A549 (cell line): Measurements from ENCODE around the gene CKAP2L. TPM values are rescaled to one million over a fixed set of nuclear protein-coding genes. Genes with fewer than 3 reads are reported as not detected.

ENCODE experiments used
- ATAC-seq, 2 experiments: fragments of 200-7000 bp in 1 of 2; fragments of >200 bp in 1 of 2; cut with Nextera tagmentation in 1 of 2; cut with Tn5 transposase in 1 of 2; 3 replicates each; pipeline versions ENCODE4 v1.8.0 to v1.9.1; 2018 to 2020; ENCODE audit warnings: mild to moderate bottlenecking in 1 of 2, moderate library complexity in 1 of 2
- CTCF ChIA-PET: fragments of 300-600 bp; sonication (Branson Sonifier 250); formaldehyde crosslinking; extraction: SDS; loops from one replicate; lab custom pipeline; 2021; ENCODE audit warnings: antibody characterized with exemption, inconsistent platforms; lab: Yijun Ruan, JAX
- POLR2A ChIA-PET: fragments of 350-600 bp; formaldehyde crosslinking; extraction: SDS; loops from one replicate; lab custom pipeline; 2021; ENCODE audit warnings: antibody characterized with exemption, inconsistent platforms; lab: Yijun Ruan, JAX
- DNase-seq, 2 experiments: peaks; one replicate each; pipeline versions ENCODE4 v3.0.0 to v3.0.0-alpha.2; 2011 to 2016; ENCODE audit warnings: low read depth in 1 of 2, low spot score in 1 of 2
- FAIRE-seq: peaks from 2 replicates; lab custom pipeline; 2011; peaks lifted over from hg19 to GRCh38; lab: Jason Lieb, UNC
- H3K27ac ChIP-seq, 2 experiments: fragments of >200 bp; sonication (Bioruptor Twin); formaldehyde crosslinking; 3 replicates each; pipeline ENCODE4 v1.5.1; 2016 to 2017
- H3K4me1 ChIP-seq: fragments of >200 bp; sonication (Bioruptor Twin); formaldehyde crosslinking; 3 replicates; pipeline ENCODE4 v1.6.1; 2016
- H3K4me2 ChIP-seq: fragments of >200 bp; sonication (Bioruptor Twin); formaldehyde crosslinking; 3 replicates; pipeline ENCODE4 v1.6.1; 2016
- H3K4me3 ChIP-seq: fragments of >200 bp; sonication (Bioruptor Twin); formaldehyde crosslinking; 3 replicates; pipeline ENCODE4 v1.5.1; 2016
- H3K9me3 ChIP-seq: fragments of >200 bp; sonication (Bioruptor Twin); formaldehyde crosslinking; 3 replicates; pipeline ENCODE4 v1.6.1; 2016
- BCL3 ChIP-seq: fragments of >200 bp; sonication (Bioruptor Twin); formaldehyde crosslinking; IDR thresholded peaks from 3 replicates; pipeline ENCODE4 v1.6.1; 2016
- CBX8 ChIP-seq: fragments of 200-600 bp; sonication (generic); IDR thresholded peaks from 2 replicates; pipeline ENCODE4 v1.6.1; 2016
- CHD2 ChIP-seq: fragments of 150-350 bp; IDR thresholded peaks from 2 replicates; pipeline ENCODE4 v1.6.1; 2014; ENCODE audit warnings: low read length; ENCODE audit not compliant: partially characterized antibody
- EHF ChIP-seq: fragments of 250-450 bp; sonication (Bioruptor Pico); IDR thresholded peaks from 2 replicates; pipeline ENCODE4 v1.5.0; 2020; ENCODE audit warnings: mild to moderate bottlenecking
- ESRRA ChIP-seq: fragments of 150-350 bp; IDR thresholded peaks from 2 replicates; pipeline ENCODE4 v1.6.1; 2014; ENCODE audit warnings: mild to moderate bottlenecking, low read length, borderline replicate concordance
- GATA3 ChIP-seq: IDR thresholded peaks from 2 replicates; pipeline ENCODE4 v1.6.1; 2012; ENCODE audit warnings: borderline replicate concordance
- HES2 ChIP-seq: fragments of >200 bp; sonication (Bioruptor Twin); formaldehyde crosslinking; IDR thresholded peaks from 2 replicates; pipeline ENCODE4 v1.6.1; 2016
- HEYL ChIP-seq: fragments of 250-450 bp; sonication (Bioruptor Pico); IDR thresholded peaks from 2 replicates; pipeline ENCODE4 v1.8.0; 2021; ENCODE audit warnings: mild to moderate bottlenecking, moderate library complexity
- JUN ChIP-seq, 2 experiments: fragments of >200 bp; sonication (Bioruptor Twin); formaldehyde crosslinking; IDR thresholded peaks; 2 replicates in 1 of 2; 3 replicates in 1 of 2; pipeline ENCODE4 v1.6.1; 2016 to 2017
- KDM1A ChIP-seq: fragments of 200-600 bp; sonication (generic); IDR thresholded peaks from 2 replicates; pipeline ENCODE4 v1.6.1; 2016; ENCODE audit warnings: low read depth, mild to moderate bottlenecking
- KDM5A ChIP-seq: fragments of 200-600 bp; sonication (generic); IDR thresholded peaks from 2 replicates; pipeline ENCODE4 v1.6.1; 2016; ENCODE audit warnings: antibody characterized with exemption, mild to moderate bottlenecking
- MAX ChIP-seq: IDR thresholded peaks from 2 replicates; pipeline ENCODE4 v1.6.1; 2012
- POLR2AphosphoS2 ChIP-seq: conservative IDR thresholded peaks from 2 replicates; pipeline ENCODE4 v1.6.1; 2012; ENCODE audit warnings: low read length, improper control_type of control experiment, inconsistent platforms
- REST ChIP-seq: fragments of 200-600 bp; sonication (generic); IDR thresholded peaks from 2 replicates; pipeline ENCODE4 v1.6.1; 2016; ENCODE audit warnings: antibody characterized with exemption, mild to moderate bottlenecking, moderate library complexity
- RNF2 ChIP-seq: fragments of 200-600 bp; sonication (generic); IDR thresholded peaks from 2 replicates; pipeline ENCODE4 v1.6.1; 2016; ENCODE audit warnings: low read depth, mild to moderate bottlenecking, antibody characterized with exemption, moderate library complexity, borderline replicate concordance
- TFCP2L1 ChIP-seq: fragments of 250-450 bp; sonication (Bioruptor Pico); IDR thresholded peaks from 2 replicates; pipeline ENCODE4 v1.5.0; 2021; ENCODE audit warnings: mild to moderate bottlenecking
- TP53 ChIP-seq: fragments of 250-450 bp; sonication (Bioruptor Pico); IDR thresholded peaks from 2 replicates; pipeline ENCODE4 v1.5.0; 2021; ENCODE audit warnings: mild to moderate bottlenecking, moderate library complexity
- ZC3H11A ChIP-seq: fragments of 450-650 bp; IDR thresholded peaks from 2 replicates; pipeline ENCODE4 v1.6.1; 2014; ENCODE audit warnings: antibody characterized with exemption, mild to moderate bottlenecking
- WGBS: methylation state at CpG from one replicate; pipeline ENCODE4 v1.1.6; 2017; ENCODE audit errors: missing lambda C conversion rate; 5-methylcytosine and 5-hydroxymethylcytosine counted together
- polyA plus RNA-seq, 4 experiments: library from polyadenylated mRNA; depleted of rRNA in 3 of 4; stranded (reverse); fragments of >200 nt; fragmentation: RNase III in 1 of 4; extraction: RNeasy Plus Mini Kit Qiagen cat#74134 plus additional on column Dnase treatment in 1 of 4; gene quantifications; 2 replicates in 3 of 4; 3 replicates in 1 of 4; pipeline ENCODE4 v1.2.3, GENCODE V29; 2011 to 2017

The CKAP2L gene
- polyA plus RNA-seq, 2 of the 4 experiments (the other 2 are of a cell fraction), result 14.0 to 15.9 TPM

GRCh38 chr2:112812318-112813267 is 48.2 kb upstream of the CKAP2L start (continued):
- TF ChIP-seq ESRRA, result no peak
- TF ChIP-seq RNF2, result no peak
- no peak for TF ChIP-seq BCL3
- no peak for TF ChIP-seq HES2

GRCh38 chr2:112811841-112812306 is 47.5 kb upstream of the CKAP2L start:
- CTCF ChIA-PET, result interaction anchor here (1.5 to 2.3 kb wide), 3 partner anchors 60 to 73 kb away, joined by 4 to 6 read pairs (median 5); no protein-coding TSS in a partner anchor
- peak in 1 of 2 experiments; percentile 64 for DNase-seq
- peak overlapping the region; percentile 24; the same call in 2 of the 3 replicates for H3K4me2 ChIP-seq

GRCh38 chr2:112811276-112811831 is 46.9 kb upstream of the CKAP2L start:
- no peak for ATAC-seq
- 0 out of 3 replicates have a peak, but pooled peaks cover 4% of the 10 kb centered on the region for H3K9me3 ChIP-seq
- FAIRE-seq, result no peak
- DNase-seq, result no peak
- no peak overlapping the region for H3K4me3 ChIP-seq
- TF ChIP-seq HES2 (no peak), KDM1A (no peak), KDM5A (no peak), EHF (CRISPR knock-in tag) (no peak), CBX8 (no peak), ZC3H11A (no peak), HEYL (CRISPR knock-in tag) (no peak), POLR2AphosphoS2 (no peak), MAX (no peak)
- peaks cover 14% of the 10 kb centered on the region for H3K4me1 ChIP-seq
- WGBS, result 92% methylated on average over 3 of the region's 3 CpGs
- ChIA-PET POLR2A (no interaction called here), CTCF (interaction anchor here (1.5 to 2.3 kb wide), 3 partner anchors 59 to 74 kb away, joined by 4 to 6 read pairs (median 5); no protein-coding TSS in a partner anchor)
- H3K4me2 ChIP-seq, result no peak overlapping the region
- peak overlapping the region in 1 of 2 experiments; percentile 66; a peak in 3 of 6 replicates for H3K27ac ChIP-seq

More at GRCh38 chr2:112811841-112812306, 47.5 kb upstream of the CKAP2L start:
- Histone ChIP-seq H3K4me1 (peaks cover 14% of the 10 kb centered on the region), H3K27ac (peak overlapping the region; percentile 27 to 66; a peak in 3 of 6 replicates), H3K4me3 (no peak overlapping the region), H3K9me3 (0 out of 3 replicates have a peak, but pooled peaks cover 4% of the 10 kb centered on the region)
- POLR2A ChIA-PET, result no interaction called here
- ATAC-seq, result peak in 1 of 2 experiments; percentile 80; a peak in 3 of 6 replicates
- TF ChIP-seq TP53 (CRISPR knock-in tag), result no peak
- TF ChIP-seq REST, result no peak
- TF ChIP-seq GATA3, result no peak
- TF ChIP-seq CHD2, result no peak
- TF ChIP-seq JUN (IDR thresholded peaks at IDR 0.05), result no peak
- no peak for TF ChIP-seq TFCP2L1 (CRISPR knock-in tag)
- WGBS, result 45% methylated on average over 7 of the region's 7 CpGs
- no peak for FAIRE-seq
